Amniotic epithelial cell (primary cell): ENCODE data around the gene GNAI2.
A peak's percentile ranks its signal among the peaks of the same experiment; 100 is the strongest.
"Not testable (repeated sequence)": the region's sequence is repeated elsewhere in the genome, so short reads cannot be mapped to it uniquely, and the experiment has no call there.

Experiments
- DNase-seq: peaks from one replicate; pipeline ENCODE4 v3.0.0-alpha.2; 2010; ENCODE audit warnings: low read depth

GNAI2 gene

GRCh38 chr3:50264383-50264963 lies 28.5 kb downstream of the GNAI2 start:
- peak; percentile 95 for DNase-seq

GRCh38 chr3:50264964-50265485 lies 29.0 kb downstream of the GNAI2 start:
- no peak for DNase-seq

DNA sequence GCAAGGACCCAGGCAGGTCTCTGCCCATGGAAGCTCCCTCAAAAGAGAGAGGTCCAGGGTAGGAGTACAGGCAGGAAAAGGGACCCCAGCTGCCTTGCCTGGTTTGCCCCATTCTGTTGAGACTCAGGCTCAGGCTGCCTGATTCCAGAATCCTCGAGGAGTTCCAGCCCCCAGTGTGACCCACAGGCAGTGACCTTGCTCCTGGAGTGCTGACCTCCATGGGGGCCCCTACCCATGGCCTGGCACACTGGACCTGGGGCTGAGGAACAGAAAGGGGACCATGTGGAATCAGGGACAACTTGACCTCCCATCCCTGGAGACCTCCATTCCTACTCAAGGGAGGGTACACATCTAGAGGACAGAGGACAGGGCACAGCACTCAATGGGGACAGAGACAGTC lies 29.6 kb downstream of the GNAI2 start:
- no peak for DNase-seq

GRCh38 chr3:50266017-50266416 lies 30.0 kb downstream of the GNAI2 start:
- DNase-seq, result no peak

GRCh38 chr3:50266836-50267235 lies 30.8 kb downstream of the GNAI2 start:
- no peak for DNase-seq

- DNase-seq, result no peak
These were observed 31.4 kb downstream of the GNAI2 start for GRCh38 chr3:50267280-50267913.

DNA sequence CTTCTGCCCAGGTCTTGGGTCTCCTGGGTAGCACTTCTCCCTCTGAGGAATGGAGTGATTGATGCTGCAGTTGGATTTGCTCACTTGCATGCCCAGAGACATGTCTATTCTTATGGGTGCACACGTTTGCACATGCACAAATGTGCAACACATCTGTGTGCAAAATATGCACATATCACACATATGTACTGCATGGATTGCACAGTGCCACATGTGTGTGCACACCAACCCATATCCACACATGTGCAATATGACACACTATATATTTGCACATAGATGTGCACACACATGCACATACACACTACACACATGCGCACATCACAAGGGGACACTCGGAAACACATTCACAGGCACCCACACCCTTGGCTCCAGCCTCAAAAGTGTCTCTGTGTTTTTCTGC lies 32.3 kb downstream of the GNAI2 start:
- DNase-seq, result no peak

DNA sequence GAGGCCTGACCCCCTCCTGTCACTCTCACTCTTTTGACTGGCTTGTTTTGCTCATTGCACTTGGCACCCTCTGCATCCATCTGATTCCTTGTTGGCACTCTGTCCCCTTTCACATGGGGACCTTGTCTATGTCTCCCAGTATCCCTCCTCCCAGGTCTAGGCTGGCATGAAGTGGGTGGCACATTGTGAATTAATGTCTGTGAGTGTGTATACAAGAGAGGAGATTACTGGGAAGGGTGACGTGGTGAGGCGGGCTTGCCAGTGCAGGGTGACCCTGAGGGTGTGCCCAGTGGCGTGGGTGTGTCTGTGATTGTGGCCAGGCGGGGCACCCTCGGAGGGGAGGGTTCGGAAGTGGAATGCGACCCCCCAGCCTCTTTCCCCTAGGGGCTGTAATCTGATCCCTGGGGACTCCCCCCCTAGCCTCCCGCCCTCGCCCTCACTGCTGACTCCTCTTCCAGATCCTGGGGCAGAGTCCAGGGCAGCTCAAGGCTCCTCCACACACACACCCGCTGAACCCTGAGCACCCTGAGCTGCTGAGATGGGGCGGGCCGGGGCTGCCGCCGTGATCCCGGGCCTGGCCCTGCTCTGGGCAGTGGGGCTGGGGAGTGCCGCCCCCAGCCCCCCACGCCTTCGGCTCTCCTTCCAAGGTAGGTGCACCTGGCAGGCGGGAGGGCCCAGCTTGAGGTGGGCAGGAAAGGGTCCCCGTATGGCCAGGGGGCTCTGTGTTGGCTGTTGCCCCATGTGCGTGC lies 32.9 kb downstream of the GNAI2 start, which contains the start of gene SEMA3B:
TSS of gene SEMA3B (plus strand) at position 445 of the 749 bp plus-strand sequence. CDS start at position 539, 94 bp downstream.
- DNase-seq, result peak; percentile 29

DNA sequence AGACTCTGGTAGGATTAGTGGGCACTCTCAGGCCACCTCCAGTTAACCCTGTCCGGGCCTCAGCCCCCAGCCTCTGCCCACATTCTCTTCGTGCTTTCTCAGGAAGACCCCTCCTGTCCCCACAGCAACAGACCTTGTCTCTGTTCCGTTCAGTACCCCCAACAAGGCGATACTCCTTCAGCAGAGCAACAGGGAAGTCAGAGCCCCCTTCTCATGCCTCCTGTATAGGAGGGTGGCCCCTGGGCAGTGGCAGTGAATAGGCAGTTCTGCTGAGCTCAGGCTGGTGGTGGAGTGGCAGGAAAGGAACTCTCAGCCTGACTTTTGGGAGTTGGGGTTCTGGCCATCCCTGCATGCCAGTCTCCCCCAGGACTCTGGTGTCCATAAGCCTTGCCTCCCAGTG lies 33.5 kb downstream of the GNAI2 start:
- DNase-seq, result no peak

DNA sequence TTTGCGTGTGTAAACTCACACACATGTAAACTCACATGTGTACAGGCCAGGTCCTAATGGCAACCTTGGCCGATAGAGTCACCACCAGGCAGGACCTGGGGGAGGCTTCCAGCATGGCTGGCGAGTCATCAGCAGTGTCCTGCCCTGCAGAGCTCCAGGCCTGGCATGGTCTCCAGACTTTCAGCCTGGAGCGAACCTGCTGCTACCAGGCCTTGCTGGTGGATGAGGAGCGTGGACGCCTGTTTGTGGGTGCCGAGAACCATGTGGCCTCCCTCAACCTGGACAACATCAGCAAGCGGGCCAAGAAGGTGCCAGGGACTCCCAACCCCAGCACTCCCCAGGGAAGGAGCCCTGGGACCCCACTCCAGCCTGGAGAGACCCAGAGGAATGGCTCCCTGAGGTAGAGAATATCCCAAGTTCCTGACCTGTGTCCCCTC lies 34.0 kb downstream of the GNAI2 start:
- peak; percentile 58 for DNase-seq

DNA sequence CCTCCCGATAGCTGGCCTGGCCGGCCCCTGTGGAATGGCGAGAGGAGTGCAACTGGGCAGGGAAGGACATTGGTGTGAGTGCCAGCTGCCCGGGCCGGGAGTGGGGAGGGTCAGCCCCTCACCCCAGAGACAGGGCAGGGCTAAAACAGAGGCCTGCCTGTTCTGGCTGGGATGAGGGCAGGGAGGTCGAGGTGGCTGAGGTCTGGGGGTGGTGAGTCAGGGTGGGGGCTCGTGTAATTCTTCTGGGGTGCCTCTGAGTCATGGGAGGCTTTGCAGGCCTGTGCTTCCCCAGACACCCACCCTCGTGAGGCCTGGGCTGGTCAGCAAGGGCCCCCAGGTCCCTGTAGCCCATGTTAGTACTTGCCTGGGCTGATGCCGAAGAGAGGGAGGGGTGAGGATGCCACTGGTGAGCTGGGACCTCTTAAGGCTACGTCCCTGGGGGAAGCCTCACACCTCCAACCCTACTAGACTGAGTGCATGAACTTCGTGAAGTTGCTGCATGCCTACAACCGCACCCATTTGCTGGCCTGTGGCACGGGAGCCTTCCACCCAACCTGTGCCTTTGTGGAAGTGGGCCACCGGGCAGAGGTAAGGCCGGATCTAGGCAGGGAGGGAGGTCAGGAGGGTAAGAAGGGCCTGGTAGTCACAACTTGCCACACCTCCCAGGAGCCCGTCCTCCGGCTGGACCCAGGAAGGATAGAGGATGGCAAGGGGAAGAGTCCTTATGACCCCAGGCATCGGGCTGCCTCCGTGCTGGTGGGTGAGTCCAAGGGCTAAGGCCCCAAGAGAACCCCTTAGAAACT lies 34.6 kb downstream of the GNAI2 start:
- peak; percentile 42 for DNase-seq

- no peak for DNase-seq
These were observed 35.4 kb downstream of the GNAI2 start for GRCh38 chr3:50271314-50271936.

DNA sequence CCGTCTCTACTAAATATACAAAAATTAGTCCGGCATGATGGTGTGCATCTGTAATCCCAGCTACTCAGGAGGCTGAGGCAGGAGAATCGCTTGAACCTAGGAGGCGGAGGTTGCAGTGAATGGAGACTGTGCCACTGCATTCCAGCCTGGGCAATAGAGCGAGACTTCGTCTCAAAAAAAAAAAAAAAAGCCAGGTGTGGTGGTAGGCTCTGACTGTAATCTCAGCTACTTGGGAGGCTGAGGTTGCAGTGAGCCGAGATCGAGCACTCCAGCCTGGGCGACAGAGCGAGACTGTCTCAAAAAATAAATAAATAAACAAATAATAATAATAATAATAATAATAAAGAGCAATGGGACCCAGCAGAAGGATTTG lies 36.5 kb downstream of the GNAI2 start:
- DNase-seq, result not testable (repeated sequence)

- DNase-seq, result peak; percentile 53
These were observed 37.1 kb downstream of the GNAI2 start for GRCh38 chr3:50272911-50273688.

DNA sequence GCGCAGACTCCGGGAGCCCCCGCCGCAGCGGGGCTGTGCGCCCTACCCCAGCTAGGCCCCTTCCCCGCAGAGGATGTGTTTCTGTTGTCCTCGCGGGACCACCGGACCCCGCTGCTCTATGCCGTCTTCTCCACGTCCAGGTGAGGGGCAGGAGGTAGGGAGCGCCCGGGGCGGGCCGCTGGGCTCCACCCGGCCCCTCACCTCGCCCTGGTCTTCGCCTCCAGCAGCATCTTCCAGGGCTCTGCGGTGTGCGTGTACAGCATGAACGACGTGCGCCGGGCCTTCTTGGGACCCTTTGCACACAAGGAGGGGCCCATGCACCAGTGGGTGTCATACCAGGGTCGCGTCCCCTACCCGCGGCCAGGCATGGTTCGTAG lies 37.7 kb downstream of the GNAI2 start:
- no peak for DNase-seq

DNA sequence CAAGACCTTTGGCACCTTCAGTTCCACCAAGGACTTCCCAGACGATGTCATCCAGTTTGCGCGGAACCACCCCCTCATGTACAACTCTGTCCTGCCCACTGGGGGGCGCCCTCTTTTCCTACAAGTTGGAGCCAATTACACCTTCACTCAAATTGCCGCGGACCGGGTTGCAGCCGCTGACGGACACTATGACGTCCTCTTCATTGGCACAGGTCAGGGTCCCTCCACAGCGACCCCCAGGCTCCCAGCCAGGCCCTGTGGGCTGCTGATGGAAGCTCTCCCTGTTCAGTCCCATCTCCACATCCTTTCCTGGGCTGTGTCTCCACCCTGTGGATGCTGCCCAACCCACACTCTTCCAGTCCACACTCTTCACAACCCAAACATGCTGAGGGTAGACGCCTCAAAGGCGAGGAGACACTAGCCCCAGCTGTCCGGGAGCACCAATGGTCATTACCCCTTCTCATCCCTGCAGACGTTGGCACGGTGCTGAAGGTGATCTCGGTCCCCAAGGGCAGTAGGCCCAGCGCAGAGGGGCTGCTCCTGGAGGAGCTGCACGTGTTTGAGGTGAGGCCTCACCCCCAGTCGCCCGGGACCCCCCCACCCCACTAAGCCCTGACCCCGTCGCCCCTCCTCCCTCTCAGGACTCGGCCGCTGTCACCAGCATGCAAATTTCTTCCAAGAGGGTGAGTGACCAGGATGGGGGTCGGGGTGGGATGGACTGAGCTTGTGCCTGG lies 38.5 kb downstream of the GNAI2 start:
- peak; percentile 45 for DNase-seq

DNA sequence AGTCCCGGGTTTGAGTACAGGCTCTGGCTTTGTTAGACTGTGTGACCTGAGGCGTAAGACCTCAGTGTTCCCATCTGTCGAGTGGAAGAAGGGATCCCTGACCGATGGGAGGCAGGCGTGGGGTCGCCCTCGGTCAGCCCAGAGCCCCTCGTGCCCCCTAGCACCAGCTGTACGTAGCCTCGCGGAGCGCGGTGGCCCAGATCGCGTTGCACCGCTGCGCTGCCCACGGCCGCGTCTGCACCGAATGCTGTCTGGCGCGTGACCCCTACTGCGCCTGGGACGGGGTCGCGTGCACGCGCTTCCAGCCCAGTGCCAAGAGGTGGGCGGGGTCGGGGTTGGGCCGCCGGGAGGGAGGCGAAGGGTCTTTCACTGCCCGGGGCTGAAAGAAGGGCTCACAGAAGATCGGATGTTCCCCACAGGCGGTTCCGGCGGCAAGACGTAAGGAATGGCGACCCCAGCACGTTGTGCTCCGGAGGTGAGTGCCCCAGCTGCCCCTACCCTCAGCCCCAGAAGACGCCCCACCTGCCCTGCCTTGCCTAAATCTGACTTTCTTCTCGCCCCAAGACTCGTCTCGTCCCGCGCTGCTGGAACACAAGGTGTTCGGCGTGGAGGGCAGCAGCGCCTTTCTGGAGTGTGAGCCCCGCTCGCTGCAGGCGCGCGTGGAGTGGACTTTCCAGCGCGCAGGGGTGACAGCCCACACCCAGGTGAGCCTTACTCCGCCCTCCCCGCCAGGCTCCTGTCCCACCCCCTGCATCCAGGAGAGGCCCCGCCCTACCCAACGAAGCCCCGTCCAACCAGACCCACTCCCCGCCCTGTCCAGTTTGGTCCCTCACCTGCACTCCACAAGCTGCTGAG lies 39.4 kb downstream of the GNAI2 start:
- DNase-seq, result no peak

GRCh38 chr3:50275996-50276761 lies 40.2 kb downstream of the GNAI2 start:
- no peak for DNase-seq

- no peak for DNase-seq
These were observed 40.7 kb downstream of the GNAI2 start for GRCh38 chr3:50276762-50277101.
